Activated CD4-positive, CD25-positive, alpha-beta regulatory T cell (primary cell): ENCODE data around the gene TNFSF15.
"Not testable (repeated sequence)": the region's sequence is repeated elsewhere in the genome, so short reads cannot be mapped to it uniquely, and the experiment has no call there.

Experiments
- DNase-seq, 4 experiments: peaks; one replicate each; lab custom pipeline; 2025; lab: John Stamatoyannopoulos, UW

TNFSF15 gene

GRCh38 chr9:114746591-114747346 lies 59.1 kb downstream of the TNFSF15 start:
- DNase-seq = no peak

GRCh38 chr9:114745879-114746550 lies 59.8 kb downstream of the TNFSF15 start:
- DNase-seq = no peak

GRCh38 chr9:114745108-114745848 lies 60.6 kb downstream of the TNFSF15 start:
- DNase-seq = no peak

- DNase-seq = no peak
Observed at GRCh38 chr9:114743446-114743845, 62.4 kb downstream of the TNFSF15 start.

GRCh38 chr9:114742947-114743346 lies 62.9 kb downstream of the TNFSF15 start:
- no peak for DNase-seq

- not testable (repeated sequence) for DNase-seq
Observed at GRCh38 chr9:114741521-114741920, 64.3 kb downstream of the TNFSF15 start.

GRCh38 chr9:114738581-114739316 lies 67.1 kb downstream of the TNFSF15 start:
- DNase-seq = peak; percentile 22 to 43 (median 28)

GRCh38 chr9:114737847-114738246 lies 68.0 kb downstream of the TNFSF15 start:
- DNase-seq = no peak

- DNase-seq = no peak
Observed at GRCh38 chr9:114737118-114737517, 68.7 kb downstream of the TNFSF15 start.

- DNase-seq = no peak
Observed at GRCh38 chr9:114735704-114736103, 70.1 kb downstream of the TNFSF15 start.

- not testable (repeated sequence) for DNase-seq
Observed at GRCh38 chr9:114735139-114735538, 70.7 kb downstream of the TNFSF15 start.
